Measurements from ENCODE around the gene ZP4.

DNA sequence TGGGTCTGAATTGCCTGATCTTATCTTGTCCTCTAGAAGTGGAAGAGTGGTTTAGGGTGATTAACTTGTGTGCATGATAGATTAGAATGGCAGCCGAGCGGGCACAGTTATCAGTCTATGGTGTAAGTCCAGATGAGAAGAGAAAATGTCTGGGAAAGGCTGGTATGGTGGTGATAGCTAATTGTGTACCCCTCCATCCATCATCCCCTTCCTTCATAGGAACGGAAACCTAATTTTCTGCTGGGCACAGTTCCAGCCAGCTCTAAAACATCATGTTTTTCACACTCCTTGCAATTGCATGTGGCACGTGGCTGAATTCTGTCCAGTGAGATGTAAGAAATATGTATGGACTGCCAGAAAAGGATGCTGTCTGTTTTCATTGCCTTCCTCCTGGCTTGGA is 40.9 kb upstream of the ZP4 start:
- TF ChIP-seq POLR2AphosphoS5 (IDR thresholded peaks at IDR 0.05; ENCODE audit: low read depth, low read length), result no peak
- no peak for TF ChIP-seq POLR2A (IDR thresholded peaks at IDR 0.05; ENCODE audit: low read depth, low read length)
- TF ChIP-seq TAF1 (IDR thresholded peaks at IDR 0.05; ENCODE audit: low read depth, low read length), result no peak
